ENCODE data around the gene RBFOX1. TPM values are rescaled to one million over a fixed set of nuclear protein-coding genes. Genes with fewer than 3 reads are reported as not detected.
"Not testable (repeated sequence)": the region's sequence is repeated elsewhere in the genome, so short reads cannot be mapped to it uniquely, and the experiment has no call there.

The RBFOX1 gene
- total RNA-seq, 1 donor from 2014 or later: not detected

GRCh38 chr16:7458144-7458543, 125.5 kb downstream of the RBFOX1 start:
- intact Hi-C loops (cut with micrococcal nuclease): no loop called here

- intact Hi-C loops (cut with micrococcal nuclease): no loop called here
Measured at GRCh38 chr16:7470344-7470743, 137.7 kb downstream of the RBFOX1 start.

- intact Hi-C loops (cut with micrococcal nuclease): no loop called here
Measured at GRCh38 chr16:7471268-7471667, 138.6 kb downstream of the RBFOX1 start.

GRCh38 chr16:7482032-7482431, 149.4 kb downstream of the RBFOX1 start:
- intact Hi-C loops (cut with micrococcal nuclease): no loop called here

- intact Hi-C loops (cut with micrococcal nuclease): no loop called here
Measured at GRCh38 chr16:7482596-7483290, 150.1 kb downstream of the RBFOX1 start.

- intact Hi-C loops (cut with micrococcal nuclease): no loop called here
Measured at GRCh38 chr16:7487574-7488323, 155.1 kb downstream of the RBFOX1 start.

- intact Hi-C loops (cut with micrococcal nuclease): no loop called here
Measured at GRCh38 chr16:7492122-7492521, 159.5 kb downstream of the RBFOX1 start.

GRCh38 chr16:7493133-7493532, 160.5 kb downstream of the RBFOX1 start:
- intact Hi-C loops (cut with micrococcal nuclease): no loop called here

- intact Hi-C loops (cut with micrococcal nuclease): no loop called here
Measured at GRCh38 chr16:7497691-7498090, 165.0 kb downstream of the RBFOX1 start.

GRCh38 chr16:7501868-7502267, 169.2 kb downstream of the RBFOX1 start:
- intact Hi-C loops (cut with micrococcal nuclease): no loop called here

- intact Hi-C loops (cut with micrococcal nuclease): not testable (repeated sequence)
Measured at GRCh38 chr16:7502591-7503157, 170.0 kb downstream of the RBFOX1 start.

- intact Hi-C loops (cut with micrococcal nuclease): no loop called here
Measured at GRCh38 chr16:7503666-7504065, 171.0 kb downstream of the RBFOX1 start.

- intact Hi-C loops (cut with micrococcal nuclease): no loop called here
Measured at GRCh38 chr16:7504844-7505243, 172.2 kb downstream of the RBFOX1 start.

GRCh38 chr16:7505495-7505894, 172.8 kb downstream of the RBFOX1 start:
- intact Hi-C loops (cut with micrococcal nuclease): no loop called here

GRCh38 chr16:7506363-7506762, 173.7 kb downstream of the RBFOX1 start:
- intact Hi-C loops (cut with micrococcal nuclease): no loop called here

- intact Hi-C loops (cut with micrococcal nuclease): no loop called here
Measured at GRCh38 chr16:7508656-7509055, 176.0 kb downstream of the RBFOX1 start.

- intact Hi-C loops (cut with micrococcal nuclease): no loop called here
Measured at GRCh38 chr16:7509963-7510601, 177.4 kb downstream of the RBFOX1 start.

- intact Hi-C loops (cut with micrococcal nuclease): no loop called here
Measured at GRCh38 chr16:7511549-7512260, 179.1 kb downstream of the RBFOX1 start.

- intact Hi-C loops (cut with micrococcal nuclease): no loop called here
Measured at GRCh38 chr16:7512503-7512902, 179.9 kb downstream of the RBFOX1 start.

GRCh38 chr16:7513429-7513828, 180.8 kb downstream of the RBFOX1 start:
- intact Hi-C loops (cut with micrococcal nuclease): no loop called here

GRCh38 chr16:7515543-7515942, 182.9 kb downstream of the RBFOX1 start:
- intact Hi-C loops (cut with micrococcal nuclease): no loop called here

Measured in T-helper 2 cell treated with Interferon-gamma antibody and Interleukin-4, amounts not matched to agents 100 ng/mL and 5 ng/mL, for 36 hours (primary cell).